ENCODE data around the gene HSF2BP.
"Not testable (repeated sequence)": the region's sequence is repeated elsewhere in the genome, so short reads cannot be mapped to it uniquely, and the experiment has no call there.

HSF2BP gene

DNA sequence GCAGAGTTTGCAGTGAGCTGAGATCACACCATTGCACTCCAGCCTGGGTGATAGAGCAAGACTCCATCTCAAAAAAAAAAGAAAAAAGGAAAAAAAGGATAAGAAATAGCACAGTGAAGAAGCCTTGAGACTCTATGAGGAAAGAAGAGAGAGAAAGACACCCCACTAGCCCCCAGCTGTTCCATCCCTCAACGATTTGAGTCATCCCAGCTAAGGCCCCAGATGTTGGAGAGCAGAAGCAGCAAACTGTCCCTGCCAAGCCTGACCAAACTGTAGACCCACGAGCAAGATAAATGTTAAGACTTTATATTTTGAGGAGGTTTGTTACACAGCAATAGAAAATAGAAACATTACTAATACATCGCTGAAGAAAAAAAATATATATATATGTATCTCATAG is 42.4 kb downstream of the HSF2BP start:
- DNase-seq, result not testable (repeated sequence)

DNA sequence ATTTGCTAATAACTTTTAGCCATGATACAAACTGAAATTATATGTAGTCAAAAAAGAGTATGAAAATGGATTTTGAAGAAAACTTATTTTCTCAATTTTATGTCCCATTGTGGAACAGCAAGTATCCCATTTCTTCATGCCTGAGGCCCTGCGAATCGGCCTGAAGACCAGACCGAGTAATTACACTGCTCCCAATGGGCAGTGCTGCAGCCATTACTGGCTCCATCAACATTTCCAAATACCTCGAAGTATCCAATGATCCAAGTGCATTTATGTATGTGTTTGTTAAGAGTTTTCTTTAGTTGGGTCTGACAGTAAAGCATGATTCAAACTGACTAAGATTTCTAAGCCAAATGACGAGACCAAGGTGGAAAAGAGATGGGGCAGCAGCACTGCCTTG is 44.4 kb downstream of the HSF2BP start:
- no peak for DNase-seq

DNA sequence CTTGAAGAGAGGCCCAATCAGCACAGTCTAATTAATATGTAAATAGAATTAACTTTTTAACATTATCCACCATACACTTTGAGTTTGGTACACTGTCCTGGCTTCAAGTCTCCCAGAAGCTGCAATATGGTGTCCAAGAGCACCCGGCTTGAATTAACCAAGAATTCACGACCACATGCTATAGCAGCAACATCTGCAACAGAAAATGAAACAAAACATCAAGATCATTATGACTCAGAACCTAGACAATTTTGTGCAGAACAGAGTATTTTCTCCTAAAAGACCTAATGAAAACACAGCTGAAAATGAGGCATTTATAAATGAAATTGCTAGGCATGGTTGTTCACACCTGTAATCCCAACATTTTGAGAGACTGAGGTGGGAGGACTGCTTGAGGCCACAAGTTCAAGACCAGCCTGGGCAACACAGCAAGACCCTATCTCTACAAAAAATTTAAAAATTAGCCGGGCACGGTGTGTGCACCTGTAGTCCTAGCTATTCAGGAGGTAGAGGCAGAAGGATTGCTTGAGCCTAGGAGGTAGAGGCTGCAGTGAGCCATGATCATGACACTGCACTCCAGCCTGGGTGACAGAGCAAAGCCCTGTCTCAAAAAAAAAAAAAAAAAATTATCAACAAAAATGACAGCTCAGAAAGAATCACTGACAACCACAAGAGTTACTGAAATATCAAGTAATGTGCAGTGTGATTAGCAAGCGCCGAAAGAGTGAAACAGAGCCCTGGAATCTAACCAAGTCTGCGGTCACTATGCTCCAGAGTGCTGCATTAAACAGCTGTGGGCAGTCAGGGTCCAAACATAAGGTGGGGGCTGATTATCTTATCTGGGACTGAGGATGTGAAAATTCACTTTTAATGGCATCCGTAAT is 45.3 kb downstream of the HSF2BP start:
- DNase-seq, result no peak

DNA sequence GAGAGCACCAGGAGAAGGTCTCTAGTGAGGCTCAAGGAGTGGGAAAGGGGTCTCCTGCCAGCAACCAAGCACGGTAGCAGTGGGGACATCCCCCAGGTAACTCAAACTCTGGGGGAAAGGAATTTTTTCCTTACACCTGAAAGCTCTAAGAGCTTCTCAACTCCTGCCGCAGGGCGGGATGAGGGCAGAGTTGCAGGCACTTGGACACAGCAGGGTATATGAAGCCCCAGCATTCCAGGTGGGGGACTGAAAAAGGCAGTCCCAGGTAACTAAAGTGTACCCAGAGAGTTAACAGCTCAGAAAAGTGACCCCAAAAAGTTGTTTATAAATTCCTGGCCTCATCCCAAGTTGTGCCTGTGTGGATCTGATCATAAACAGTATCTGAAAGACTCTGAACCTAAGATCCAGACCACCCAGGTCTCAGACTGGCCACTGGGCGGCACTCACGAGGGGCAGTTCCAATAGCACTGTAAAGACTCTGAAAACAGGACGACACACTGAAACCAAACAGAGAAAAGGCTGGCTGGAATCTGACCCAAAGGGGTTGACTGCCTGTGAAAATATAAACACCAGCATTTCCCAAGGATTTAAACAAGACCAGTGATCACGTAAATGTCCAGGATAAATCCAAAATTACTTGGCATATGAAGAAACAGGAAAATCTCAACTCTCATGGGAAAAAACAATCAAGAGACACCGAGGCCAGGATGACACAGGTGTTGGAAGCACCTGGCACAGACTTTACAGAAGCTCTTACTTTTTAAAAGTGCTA is 47.5 kb downstream of the HSF2BP start:
- DNase-seq, result no peak

DNA sequence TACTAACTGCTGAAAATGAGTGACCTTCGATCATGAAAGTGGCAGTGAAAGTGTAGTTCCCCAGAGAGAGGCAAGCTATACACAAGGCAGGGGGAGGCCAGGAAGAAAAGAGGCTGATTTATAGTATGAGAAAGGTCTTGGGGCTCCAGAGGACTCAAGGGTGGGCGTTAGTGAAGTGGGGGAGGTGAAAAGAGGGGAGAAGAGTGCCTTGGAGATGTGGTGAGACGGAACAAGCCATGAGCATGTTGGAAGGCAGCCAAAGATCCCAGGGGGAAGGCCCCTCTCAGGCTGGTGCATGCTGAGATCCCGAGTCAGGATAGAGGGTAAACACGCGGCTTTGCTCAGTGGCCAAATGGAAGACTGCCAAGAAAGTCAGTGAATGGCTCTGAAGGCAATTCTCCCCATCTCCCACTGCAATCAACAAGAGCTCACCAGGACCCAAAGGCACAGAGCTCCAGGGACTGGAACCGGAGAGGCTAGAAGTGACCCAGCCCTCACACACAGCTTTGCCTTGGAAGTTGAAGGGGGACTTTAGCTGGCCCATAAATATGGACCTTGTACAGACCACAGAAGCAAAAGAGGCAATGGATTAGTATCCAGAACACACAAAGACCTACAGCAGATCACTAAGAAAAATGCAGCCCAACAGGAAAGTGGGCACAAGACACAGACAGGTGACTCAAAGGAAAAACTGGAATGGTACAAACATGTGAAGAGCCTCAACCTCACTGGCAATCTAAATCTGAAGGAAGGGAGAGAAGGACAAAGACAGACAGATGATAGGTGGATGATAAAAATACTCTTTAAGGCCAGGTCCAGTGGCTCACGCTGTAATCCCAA is 49.6 kb downstream of the HSF2BP start:
- DNase-seq, result no peak

DNA sequence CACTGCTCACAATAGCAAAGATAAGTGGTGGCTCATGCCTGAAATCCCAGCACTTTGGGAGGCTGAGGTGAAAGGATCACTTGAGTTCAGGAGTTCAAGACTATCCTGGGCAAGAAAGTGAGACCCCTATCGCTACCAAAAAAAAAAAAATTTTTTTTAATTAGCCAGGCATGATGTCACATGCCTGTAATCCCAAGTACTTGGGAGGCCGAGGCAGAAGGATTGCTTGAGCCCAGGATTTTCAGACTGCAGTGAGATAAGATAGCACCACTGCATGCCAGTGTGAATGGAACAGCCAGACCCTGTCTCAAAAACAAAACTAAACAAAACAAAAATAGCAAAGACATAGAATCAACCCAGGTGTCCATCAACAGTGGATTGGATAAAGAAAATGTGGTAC is 50.6 kb downstream of the HSF2BP start:
- no peak for DNase-seq

DNA sequence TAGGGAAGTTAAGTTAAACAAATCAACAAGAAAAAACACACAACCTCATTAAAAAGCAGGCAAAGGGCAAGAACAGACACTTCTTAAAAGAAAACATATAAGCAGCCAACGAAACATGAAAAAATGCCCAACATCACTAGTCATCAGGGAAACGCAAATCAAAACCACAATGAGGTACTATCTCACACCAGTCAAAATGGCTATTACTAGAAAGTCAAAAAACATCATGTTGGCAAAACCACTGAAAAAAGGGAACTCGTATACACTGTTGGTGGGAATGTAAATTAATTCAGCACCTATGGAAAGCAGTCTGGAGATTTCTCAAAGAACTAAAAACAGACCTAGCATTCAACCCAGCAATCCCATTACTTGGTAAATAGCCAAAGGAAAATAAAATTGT is 51.1 kb downstream of the HSF2BP start:
- DNase-seq, result no peak

DNA sequence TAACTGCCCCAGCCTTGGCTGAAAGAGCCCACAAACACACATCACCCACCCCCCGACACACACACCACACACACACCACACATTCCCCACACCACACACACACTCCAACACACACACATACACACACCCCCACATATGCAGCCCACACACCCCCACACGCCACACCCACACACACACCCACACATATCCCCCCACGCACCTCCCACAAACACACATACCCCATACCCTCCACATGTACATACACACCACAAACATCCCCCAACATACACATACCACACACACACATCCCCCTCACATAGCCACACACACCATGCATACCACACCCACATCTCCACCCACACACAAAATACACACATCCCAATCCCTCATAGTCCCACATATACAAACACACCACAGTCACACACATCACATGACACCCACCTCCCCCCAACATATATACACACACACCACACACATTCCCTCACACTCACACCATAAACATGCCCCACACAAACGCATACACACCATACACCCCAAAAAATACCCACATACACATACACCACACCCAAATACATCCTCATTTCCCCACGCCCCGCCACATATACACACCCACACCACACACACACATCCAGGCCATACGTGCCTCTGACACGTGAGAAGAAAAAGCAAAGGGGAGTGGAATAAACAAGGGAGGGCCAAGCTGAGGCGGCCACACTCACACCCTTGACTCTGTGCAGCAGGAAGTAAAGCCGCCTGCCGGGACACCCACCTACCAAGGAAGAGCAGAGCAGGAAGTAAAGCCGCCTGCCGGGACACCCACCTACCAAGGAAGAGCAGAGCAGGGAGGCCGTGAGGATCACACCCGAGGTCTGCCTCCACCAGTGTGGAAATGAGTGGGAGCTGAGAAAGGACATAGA is 53.7 kb downstream of the HSF2BP start:
- no peak for DNase-seq

DNA sequence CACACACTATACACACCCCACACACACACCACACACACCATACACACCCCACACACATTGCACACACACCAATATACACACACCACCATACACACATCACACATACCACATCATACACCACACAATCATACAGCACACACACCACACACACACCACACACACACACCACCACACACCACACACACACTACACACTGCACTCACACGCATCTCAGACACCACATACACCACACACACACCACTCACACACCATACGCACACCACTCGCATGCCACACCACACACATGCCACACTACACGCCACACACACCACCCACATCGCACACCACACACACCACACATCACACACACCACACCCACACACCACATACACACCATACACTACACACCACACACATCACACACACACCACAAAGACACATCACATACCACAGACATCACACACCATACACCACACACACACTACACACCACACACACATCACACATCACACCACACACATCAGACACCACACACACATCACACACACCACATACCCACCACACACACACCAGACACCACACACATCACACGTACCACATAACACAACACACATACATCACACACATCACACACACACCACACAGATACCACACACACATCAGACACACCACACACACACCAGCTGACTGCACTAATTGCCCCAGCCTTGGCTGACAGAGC is 54.6 kb downstream of the HSF2BP start:
- DNase-seq, result no peak

DNA sequence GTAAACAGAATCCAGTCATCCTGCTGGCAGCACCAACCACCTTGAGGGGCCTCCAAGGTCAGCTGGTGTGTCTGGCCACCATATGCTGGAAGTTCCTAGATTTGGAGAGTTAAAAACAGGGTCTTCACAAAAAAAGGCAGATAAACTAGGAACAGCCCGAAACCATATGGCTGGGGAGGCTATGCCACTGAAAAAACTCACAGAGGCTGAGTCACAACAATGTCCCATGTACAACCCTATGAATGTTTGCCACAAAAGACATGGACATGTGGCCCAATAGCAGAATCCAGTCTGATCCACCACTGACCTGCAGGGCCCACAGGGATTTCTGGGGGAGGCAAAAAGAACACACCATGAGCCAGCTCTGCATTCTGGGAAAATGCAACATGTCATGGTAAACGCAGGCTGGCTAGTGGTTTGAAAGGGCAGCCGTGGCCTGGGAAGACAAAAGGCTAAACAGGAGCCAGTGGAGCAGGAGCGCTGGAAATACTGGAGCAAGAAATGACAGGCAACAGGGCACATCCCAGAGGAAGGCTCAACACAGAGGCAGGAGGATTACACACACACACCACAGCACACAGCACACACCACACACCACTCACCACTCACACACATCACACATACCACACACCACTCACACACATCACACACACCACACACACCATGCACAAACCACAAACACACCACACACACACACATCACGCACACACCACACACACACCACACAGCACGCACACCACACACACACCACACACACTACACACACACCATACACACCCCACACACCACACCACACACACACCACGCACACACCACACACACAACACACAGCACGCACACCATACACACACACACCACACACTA is 55.4 kb downstream of the HSF2BP start:
- DNase-seq, result no peak

DNA sequence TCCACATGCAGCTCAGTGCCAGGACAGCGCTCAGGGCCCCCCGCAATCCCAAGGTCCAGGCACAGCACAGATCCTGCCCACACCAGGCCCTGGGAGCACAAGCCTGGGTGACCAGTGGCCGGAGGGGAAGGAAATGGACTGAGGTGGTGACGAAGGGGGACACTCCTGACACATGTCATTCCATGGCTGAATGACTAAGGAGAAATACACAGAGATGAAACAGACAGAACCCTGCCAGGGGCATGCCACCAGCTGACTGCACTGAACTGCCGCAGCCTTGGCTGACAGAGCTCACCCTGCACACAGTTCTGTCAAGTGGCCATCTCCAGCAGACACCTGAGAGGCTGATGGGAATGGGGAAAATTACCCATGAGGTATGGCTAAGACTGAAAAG is 56.1 kb downstream of the HSF2BP start:
- no peak for DNase-seq

DNA sequence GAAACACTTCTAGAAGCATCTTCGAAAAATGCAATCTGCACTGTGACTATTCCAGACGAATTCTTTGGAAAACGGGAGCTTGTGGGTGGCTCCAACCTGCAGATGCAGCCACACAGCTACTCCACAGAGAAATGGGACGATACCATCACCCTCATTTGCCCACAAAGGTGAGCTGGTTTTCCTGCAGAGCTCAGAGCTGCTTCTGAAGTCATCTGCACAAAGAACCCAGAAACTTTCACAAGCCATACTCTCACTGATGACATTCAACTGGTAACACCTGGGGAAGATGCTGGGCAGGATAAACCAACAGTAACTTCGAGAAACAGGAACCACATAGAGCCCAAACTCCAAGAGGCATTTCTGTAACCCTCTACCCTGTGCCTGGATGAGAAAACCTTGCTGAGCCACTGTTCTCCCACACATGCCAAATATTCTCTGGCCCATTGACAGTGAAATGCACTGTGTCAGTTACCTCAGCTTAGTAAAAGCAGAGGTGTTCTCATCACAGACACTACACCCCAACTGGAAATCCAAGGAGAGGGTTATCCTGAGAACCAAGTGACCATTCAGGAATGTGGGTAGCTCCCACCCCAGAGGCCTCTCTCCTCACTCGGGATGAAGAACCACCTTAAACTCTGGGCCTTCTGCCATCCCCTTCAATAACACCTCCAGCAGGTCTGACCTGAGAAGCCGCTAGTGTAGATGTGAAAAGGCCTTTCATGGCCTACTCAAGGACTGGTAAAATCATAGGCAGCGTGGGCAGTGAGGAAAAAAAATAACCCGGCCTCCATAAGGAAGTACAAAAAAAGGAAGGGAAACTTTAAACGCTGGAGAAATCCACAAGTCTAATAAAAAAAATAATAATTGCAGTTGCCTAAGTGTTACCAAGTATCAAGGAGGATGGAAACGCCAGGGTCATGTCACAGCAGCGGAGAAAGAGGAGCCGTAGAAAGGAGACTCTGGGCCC is 56.7 kb downstream of the HSF2BP start:
- DNase-seq, result no peak

DNA sequence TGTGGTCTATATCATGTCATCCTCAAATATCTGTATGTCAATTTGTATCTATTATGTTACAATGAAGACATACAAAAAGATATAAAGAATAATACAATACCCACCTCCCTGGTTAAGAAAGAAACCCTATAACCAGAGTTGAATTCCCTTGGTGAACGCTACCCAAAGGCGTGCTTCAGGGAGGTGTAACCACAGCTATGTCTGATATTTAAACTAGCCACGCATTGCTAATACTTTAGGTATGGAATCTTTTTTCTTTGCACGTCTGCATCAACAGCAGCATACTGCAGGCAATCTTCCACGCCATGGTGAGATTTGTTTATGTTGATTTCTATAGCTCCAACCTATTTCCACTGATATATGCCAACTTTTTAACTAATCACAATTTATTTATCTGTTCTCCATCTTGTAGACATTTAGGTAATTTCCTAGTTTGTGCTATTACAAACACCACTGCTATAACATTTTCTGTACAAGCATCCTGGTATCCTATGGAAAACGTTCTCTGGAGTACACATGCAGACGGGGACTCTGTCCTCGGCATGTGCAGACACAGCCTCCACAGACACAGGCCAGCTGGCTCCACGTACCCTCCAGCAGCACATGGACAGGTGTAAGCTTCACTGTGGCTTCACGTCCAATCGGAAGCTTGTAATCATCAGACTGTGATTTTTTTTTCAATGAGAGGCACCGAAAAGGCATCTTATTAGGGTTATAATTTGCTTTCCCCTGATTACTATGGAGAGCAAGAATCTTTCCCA is 58.5 kb downstream of the HSF2BP start:
- DNase-seq, result no peak

DNA sequence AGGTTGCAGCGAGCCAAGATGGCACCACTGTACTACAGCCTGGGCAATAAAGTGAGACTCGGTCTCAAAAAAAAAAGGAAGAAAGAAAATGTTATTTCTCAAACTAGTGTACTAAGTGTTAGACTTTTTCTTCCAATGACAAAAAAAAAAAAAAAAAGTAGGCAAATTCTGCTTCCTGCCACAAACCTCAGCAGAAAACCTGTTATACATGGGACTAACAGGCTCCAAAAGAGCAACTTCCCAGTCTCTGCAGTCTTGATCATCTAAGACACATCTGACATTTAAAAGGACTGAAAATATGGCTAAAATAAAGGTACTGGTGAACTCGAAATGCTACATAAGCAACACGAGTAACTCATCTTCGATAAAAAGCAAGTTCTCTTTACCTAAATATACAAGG is 59.6 kb downstream of the HSF2BP start:
- no peak for DNase-seq

DNA sequence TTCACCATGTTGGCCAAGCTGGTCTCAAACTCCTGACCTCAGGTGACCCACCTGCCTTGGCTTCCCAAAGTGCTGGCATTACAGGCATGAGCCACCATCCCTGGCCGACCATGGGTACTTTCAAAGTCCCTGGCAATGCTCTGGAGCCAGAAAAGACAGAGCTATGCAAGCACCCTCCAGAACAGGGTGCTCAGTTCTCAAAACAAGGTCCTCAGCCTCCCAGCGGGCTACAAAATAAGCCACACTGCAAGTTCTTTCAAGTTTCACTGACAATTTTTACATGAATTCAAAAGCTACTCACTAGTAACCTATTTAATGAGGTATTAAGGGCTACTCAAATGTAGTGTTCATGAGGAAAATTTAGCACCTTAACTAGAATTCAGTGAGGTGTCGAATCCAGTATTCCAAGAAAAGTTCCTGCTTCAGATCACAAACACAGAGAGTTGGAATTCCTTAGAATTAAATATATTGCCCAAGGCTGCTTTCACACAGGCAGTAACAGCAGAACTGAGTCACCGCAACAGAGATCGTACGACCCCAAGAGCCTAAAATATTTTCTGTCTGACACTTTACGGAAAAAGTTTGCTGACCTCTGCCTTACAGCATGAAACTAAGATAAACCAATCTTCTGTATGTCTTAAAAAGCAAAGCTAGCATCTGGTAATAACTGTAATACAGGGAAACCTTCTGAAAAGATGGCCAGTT is 60.7 kb downstream of the HSF2BP start:
- no peak for DNase-seq

DNA sequence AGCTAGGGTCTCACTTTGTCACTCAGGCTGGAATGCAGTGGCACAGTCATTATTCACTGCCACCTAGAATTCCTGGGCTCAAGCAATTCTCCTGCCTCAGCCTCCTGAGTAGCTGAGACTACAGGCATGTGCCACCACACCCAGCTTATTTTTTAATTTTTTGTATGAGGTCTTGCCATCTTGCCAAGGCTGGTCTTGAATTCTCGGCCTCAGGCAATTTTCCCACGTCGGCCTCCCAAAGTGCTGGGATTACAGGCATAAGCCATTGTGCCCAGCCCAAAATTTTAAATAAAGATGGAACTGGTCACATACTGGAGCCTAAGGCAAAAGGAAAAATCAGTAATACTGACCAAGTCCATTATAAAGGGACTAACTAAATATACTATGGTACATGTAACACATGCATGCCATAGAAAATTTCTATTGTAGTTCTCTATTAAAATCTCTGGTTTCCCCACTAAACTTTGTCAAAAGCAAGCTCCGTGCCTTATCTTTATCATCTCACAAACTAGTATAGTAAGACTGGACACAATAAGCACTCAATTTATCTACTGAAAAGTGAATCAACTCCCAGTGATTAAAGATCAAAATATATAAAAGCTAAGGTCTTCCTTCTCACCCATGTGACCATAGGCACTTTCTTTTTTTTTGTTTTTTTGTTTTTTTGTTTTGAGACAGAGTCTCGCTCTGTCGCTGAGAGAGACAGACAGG is 61.6 kb downstream of the HSF2BP start:
- no peak for DNase-seq

DNA sequence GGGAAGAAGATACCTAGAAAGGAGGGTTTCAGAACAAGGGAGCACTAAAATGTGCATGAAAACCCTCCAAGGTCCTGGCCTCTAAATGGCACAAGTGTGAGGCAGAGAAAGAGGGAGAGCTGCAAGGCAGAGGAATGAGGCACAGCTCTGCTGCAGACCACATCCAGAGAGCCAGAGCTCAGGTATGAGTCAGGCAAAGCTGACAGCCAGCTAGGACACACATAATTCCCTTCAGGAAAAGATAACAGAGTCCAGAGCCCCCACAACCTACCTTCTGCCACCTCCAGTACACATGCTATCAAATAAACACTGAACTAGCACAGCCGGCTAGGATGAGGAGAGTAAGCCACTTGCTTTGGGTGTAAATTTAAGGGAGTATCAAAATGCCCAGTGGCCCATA is 62.2 kb downstream of the HSF2BP start:
- DNase-seq, result no peak

Data from activated CD8-positive, alpha-beta memory T cell treated with anti-CD3 and anti-CD28 coated beads, Interleukin-2, amount 50 U/mL, for 48 hours (primary cell).